Hippocampal formation (tissue), 2 donors: ENCODE measurements around the gene PCP4L1.
"Not testable (repeated sequence)": the region's sequence is repeated elsewhere in the genome, so short reads cannot be mapped to it uniquely, and the experiment has no call there.

ENCODE experiments used
- DNase-seq, 2 donors: peaks; one replicate each; lab custom pipeline; 2025; lab: John Stamatoyannopoulos, UW

PCP4L1 gene

GRCh38 chr1:161314201-161314981 lies 55.8 kb downstream of the PCP4L1 start, which contains the start of gene SDHC:
TSS of gene SDHC (plus strand) at chr1:161314381. CDS start at chr1:161314406, 25 bp downstream.
- peak; percentile 91 to 95 for DNase-seq

DNA sequence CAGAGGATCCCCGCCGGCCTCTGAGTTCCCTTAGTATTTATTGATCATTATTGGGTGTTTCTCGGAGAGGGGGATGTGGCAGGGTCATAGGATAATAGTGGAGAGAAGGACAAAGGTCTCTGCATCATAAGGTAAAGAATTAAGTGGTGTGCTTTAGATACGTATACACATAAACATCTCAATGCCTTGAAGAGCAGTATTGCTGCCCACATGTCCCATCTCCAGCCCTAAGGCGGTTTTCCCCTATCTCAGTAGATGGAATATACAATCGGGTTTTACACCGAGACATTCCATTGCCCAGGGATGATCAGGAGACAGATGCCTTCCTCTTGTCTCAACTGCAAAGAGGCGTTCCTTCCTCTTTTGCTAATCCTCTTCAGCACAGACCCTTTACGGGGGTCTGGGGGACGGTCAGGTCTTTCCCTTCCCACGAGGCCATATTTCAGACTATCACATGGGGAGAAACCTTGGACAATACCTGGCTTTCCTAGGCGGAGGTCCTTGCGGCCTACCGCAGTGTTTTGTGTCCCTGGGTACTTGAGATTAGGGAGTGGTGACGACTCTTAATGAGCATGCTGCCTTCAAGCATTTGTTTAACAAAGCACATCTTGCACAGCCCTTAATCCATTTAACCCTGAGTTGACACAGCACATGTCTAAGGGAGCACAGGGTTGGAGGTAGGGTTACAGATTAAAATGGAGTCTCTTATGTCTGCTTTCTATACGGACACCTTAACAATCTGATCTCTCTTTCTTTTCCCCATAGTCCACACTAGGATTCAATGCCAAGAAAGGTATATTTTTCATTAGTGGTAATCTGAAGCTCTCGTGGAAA lies 57.5 kb downstream of the PCP4L1 start:
- not testable (repeated sequence) for DNase-seq

DNA sequence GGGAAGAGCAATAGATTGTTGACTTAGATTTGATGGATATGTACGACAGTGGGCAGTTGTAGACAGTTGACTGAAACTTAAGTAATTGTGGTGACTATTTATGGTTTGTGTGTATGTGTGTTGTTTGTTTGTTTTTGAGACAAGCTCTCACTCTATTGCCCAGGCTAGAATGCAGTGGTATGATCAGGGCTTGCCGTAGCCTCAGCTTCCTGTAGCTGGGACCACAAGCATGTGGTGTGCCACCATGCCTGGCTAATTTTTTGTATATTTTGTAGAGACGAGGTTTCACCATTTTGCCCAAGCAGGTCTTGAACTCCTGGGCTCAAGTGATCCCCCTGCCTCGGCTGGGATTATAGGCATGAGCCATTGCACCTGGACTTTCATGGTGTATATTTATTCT lies 65.5 kb downstream of the PCP4L1 start:
- no peak for DNase-seq

GRCh38 chr1:161330346-161330745 lies 71.8 kb downstream of the PCP4L1 start:
- DNase-seq = no peak

- no peak for DNase-seq
These were observed 74.6 kb downstream of the PCP4L1 start for GRCh38 chr1:161333166-161333565.
